KG1 (cell line): Measurements from ENCODE around the gene XIST.
"Not testable (repeated sequence)": the region's sequence is repeated elsewhere in the genome, so short reads cannot be mapped to it uniquely, and the experiment has no call there.

Experiments
- DNase-seq: peaks from one replicate; lab custom pipeline; 2025; lab: John Stamatoyannopoulos, UW

The XIST gene

GRCh38 chrX:73799888-73800287 is 52.6 kb downstream of the XIST start:
- DNase-seq, result no peak

- DNase-seq, result not testable (repeated sequence)
Measured at GRCh38 chrX:73792511-73792910, 60.0 kb downstream of the XIST start.

- no peak for DNase-seq
Measured at GRCh38 chrX:73785493-73785892, 67.0 kb downstream of the XIST start.
